Coronary artery (tissue), 2 donors: ENCODE measurements around the gene MRC2.

ENCODE experiments used
- DNase-seq: peaks from one replicate; pipeline ENCODE4 v3.0.0-alpha.2; 2017; ENCODE audit warnings: low spot score
- H3K27ac ChIP-seq, 2 donors: fragments of 200-600 bp; sonication (generic); one replicate each; pipeline ENCODE4 v1.5.1; 2016 to 2019
- H3K4me3 ChIP-seq: fragments of 200-600 bp; sonication (generic); 2 replicates; pipeline ENCODE4 v1.5.1; 2016; ENCODE audit warnings: mild to moderate bottlenecking, moderate library complexity
- CTCF ChIP-seq: fragments of 200-600 bp; sonication (generic); IDR thresholded peaks from one replicate; pipeline ENCODE4 v1.5.1; 2019; ENCODE audit warnings: antibody characterized with exemption

MRC2 gene

GRCh38 chr17:62718429-62718828, 91.0 kb downstream of the MRC2 start:
- TF ChIP-seq CTCF, result no peak
- Histone ChIP-seq H3K4me3 (no peak overlapping the region), H3K27ac (no peak overlapping the region)
- no peak for DNase-seq

GRCh38 chr17:62719586-62719985, 92.1 kb downstream of the MRC2 start:
- no peak for TF ChIP-seq CTCF

GRCh38 chr17:62720126-62720850, 92.8 kb downstream of the MRC2 start:
- no peak overlapping the region for H3K4me3 ChIP-seq
- no peak for TF ChIP-seq CTCF
- DNase-seq, result no peak
- no peak overlapping the region for H3K27ac ChIP-seq

More at GRCh38 chr17:62719586-62719985, 92.1 kb downstream of the MRC2 start:
- H3K4me3 ChIP-seq, result no peak overlapping the region
- no peak for DNase-seq
- H3K27ac ChIP-seq, result no peak overlapping the region

GRCh38 chr17:62722625-62723024, 95.2 kb downstream of the MRC2 start:
- TF ChIP-seq CTCF, result no peak
- H3K27ac ChIP-seq, result no peak overlapping the region
- DNase-seq, result no peak
- no peak overlapping the region for H3K4me3 ChIP-seq

- TF ChIP-seq CTCF, result no peak
- Histone ChIP-seq H3K4me3 (no peak overlapping the region), H3K27ac (no peak overlapping the region)
- DNase-seq, result no peak
Observed at GRCh38 chr17:62723842-62724241, 96.4 kb downstream of the MRC2 start.

- DNase-seq, result no peak
- no peak for TF ChIP-seq CTCF
- H3K4me3 ChIP-seq, result no peak overlapping the region
- no peak overlapping the region for H3K27ac ChIP-seq
Observed at GRCh38 chr17:62724398-62725146, 97.1 kb downstream of the MRC2 start.

- no peak for DNase-seq
- H3K4me3 ChIP-seq, result no peak overlapping the region
- no peak overlapping the region for H3K27ac ChIP-seq
- no peak for TF ChIP-seq CTCF
Observed at GRCh38 chr17:62725791-62726249, 98.3 kb downstream of the MRC2 start.
